AG09319 (cell line): ENCODE data around the gene GSDME.

Source experiments
- DNase-seq: peaks from one replicate; pipeline ENCODE4 v3.0.0-alpha.2; 2010; ENCODE audit warnings: low read depth; ENCODE audit errors: extremely low read depth
- TF ChIP-seq, protein P1 (sequence below): IDR thresholded peaks from 2 replicates; pipeline ENCODE4 v1.5.1; 2011; ENCODE audit warnings: low read depth, mild to moderate bottlenecking, inconsistent platforms, low read length, moderate library complexity

GSDME gene

DNA sequence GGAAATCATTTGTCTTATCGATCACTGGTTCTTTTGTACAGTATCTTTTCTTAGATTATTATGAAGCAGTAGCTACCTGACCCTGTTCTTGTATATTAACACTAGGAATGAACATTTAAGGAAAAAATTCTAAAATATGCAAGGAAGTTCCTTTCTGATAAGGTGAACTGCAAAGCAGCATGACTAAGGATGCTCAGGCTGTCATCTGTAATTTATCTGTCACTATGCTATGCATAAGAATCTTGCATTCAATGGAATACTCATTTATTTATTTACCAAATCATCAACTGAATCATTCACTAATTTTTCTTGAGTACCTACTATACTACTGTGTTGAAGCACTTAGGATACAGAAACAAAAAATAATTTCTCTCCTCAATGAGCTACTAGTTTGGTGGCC is 5.8 kb downstream of the GSDME start:
- no peak for DNase-seq
- TF ChIP-seq, protein P1, sequence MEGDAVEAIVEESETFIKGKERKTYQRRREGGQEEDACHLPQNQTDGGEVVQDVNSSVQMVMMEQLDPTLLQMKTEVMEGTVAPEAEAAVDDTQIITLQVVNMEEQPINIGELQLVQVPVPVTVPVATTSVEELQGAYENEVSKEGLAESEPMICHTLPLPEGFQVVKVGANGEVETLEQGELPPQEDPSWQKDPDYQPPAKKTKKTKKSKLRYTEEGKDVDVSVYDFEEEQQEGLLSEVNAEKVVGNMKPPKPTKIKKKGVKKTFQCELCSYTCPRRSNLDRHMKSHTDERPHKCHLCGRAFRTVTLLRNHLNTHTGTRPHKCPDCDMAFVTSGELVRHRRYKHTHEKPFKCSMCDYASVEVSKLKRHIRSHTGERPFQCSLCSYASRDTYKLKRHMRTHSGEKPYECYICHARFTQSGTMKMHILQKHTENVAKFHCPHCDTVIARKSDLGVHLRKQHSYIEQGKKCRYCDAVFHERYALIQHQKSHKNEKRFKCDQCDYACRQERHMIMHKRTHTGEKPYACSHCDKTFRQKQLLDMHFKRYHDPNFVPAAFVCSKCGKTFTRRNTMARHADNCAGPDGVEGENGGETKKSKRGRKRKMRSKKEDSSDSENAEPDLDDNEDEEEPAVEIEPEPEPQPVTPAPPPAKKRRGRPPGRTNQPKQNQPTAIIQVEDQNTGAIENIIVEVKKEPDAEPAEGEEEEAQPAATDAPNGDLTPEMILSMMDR, result no peak

DNA sequence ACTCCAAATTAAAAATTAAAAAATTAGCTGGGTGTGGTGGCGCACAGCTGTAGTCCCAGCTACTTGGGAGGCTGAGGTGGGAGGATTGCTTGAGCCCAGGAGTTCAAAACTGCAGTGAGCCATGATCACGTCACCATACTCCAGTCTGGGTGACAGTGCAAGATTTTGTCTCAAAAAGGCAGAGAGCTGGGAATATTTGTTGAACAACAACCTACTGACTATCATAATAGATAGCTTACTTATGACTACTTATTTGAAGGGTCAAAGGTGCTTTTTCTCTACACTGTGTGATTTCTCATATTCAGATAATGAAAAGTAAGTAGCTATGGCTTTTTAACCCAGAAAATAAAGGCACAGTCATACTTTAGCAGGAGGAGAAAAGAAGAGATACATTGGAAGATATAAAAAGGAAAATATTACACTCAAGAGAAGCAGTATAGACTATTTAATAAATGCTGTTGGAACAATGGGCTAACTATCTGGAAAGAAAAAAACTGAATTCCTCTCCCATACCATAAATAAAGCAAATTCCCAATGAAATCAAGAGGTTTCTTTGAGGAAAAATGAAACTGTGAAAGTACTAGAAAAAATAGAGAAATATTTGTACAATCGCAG is 6.7 kb downstream of the GSDME start:
- TF ChIP-seq, protein P1, result no peak
- DNase-seq, result no peak

DNA sequence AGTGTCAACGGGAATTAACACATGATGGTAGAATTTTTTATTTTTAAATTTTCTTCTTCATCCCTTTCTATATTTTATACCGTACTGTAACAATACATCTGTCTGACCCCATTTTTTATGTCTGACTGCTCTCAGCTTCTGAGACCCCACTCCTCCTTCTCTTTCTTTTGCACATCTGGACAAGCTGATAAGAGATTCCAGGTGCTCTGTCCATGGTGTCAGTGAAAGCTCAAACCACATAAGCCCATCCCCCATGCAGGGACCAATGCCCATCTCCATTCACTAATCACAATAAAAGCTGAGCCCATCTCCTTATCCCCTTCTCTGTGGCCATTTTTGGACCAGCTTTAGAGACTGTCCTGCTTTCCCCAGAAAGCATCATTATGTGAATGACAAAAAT is 8.7 kb downstream of the GSDME start:
- DNase-seq, result no peak
- TF ChIP-seq, protein P1, result no peak

DNA sequence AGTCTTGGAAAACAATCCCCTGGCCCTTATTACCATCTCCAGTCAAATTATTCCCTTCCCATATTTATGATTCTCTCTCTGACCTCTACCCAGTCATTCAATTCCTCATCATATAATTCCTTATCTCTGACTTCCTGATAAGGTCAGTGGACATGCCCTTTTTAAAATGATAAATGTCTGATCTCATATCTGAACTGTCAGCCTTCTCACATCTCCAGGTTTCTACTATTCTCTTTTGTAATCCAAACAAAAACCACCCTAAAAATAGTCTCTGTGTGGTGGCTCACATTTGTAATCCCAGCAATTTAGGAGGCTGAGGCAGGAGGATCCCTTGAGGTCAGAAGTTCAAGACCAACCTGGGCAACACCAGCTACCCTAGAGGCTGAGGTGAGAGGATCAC is 11.9 kb downstream of the GSDME start:
- TF ChIP-seq, protein P1, result no peak
- no peak for DNase-seq

DNA sequence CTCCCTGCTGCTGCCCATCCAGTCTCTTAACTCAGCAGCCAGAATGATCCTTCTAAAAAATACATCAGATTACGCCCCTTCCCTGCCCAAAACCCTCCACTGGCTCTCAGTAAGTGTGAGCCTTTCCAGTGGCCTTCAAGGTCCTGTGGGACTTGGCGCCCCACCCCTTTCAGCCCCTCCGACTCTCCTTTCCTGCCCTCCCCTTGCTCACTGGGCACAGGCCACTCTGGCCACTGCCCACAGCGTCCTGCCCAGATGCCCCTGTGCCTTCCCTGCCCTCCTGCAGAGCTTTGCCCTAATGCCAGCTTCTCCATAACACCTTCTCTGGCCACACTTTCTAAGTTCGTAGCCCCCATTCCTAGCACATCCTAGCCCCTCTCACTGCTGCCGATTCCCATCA is 13.8 kb downstream of the GSDME start:
- TF ChIP-seq, protein P1, result no peak
- DNase-seq, result no peak

DNA sequence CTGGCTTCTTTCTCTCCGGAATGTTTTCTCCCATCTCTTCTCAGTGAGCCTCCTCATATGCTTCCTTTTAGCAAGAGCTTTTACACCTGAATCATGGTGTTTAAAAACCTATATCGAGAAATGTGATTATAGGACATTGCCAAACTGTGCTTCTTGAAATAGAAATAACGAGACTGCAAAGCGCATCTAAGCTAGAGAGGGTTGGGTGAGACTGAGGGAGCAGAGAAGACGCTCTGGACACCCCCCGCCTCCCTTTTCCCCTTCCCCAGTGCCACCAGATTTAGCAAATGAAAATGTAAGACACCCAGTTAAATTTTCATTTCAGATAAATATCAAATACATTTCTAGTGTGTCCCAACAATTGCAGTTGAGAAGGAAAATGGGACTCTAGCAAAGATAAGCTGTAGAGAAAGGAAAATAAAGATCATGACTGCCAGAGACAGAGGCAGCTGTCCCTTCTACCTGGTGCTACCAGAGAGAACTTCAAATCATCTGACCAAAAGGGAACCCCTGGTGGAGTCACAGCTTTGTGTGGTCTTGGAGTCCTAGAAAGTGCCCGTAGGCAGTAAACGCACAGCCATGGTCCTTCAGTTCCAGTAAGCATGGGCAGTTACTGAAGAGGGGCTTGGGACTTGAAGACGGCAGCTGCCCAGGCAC is 14.6 kb downstream of the GSDME start:
- TF ChIP-seq, protein P1, result no peak
- DNase-seq, result no peak

DNA sequence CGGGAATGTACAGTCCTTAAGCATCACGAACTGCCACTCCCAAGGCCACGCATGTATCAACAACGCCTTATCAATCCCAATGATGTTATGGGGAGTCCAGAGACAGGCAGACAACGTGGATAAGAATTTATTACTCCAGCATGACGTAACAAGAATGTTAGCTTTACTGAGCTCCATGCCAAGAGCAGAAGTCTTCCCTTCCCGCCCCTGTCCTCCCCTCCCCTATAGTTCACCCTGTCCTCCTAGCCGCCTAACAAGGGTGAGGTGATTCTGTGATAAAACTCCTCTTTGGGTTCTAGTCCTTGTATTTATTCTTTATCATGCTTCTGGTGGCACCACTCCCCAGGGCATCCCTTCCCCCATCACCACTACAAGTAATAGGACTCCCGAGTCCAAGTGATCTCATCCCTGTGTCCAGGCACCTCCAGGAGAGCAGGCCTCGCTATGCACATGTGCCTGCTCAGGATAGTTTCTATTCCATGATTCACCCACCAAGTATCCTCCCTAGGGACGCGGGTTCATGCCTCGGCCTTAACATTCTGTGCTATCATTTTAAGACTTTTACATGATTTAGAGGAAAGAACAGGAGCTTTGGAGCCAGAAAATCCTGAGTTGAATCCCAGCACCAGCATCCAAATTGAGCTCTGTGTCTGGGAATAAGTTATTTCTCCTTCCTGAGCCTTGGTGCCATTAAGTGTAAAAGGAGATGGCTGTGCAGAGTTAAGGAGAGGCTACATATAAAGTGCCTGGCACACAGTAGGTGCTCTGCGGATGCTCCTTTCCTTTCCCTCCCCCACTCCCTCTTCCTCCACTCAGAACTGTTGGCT is 15.4 kb downstream of the GSDME start:
- TF ChIP-seq, protein P1, result no peak
- DNase-seq, result no peak
